ENCODE measurements around the gene NELL2.

DNA sequence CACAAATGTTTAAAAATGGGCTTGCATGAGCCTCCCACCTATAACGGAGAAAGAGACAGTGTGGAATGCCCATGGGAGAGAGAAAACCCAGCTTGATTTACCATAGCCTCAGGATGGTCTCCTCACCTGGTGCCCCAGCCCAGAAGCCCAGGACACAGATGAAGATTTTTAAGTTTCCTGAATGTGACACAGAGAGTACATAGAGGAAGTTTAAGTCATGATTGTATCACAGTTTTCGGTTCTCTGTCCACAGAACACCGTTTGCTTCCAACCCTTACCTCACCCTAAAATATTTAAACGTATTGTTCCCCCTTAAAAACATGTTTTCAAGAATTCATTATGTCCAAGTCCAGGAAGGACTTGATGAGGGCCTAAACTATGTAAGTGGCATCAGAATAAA lies 56.2 kb downstream of the NELL2 start:
- TF ChIP-seq EP300 (IDR thresholded peaks at IDR 0.05) (no peak), CHD4 (IDR thresholded peaks at IDR 0.05; ENCODE audit: borderline replicate concordance) (no peak), RARB (CRISPR knock-in tag; IDR thresholded peaks at IDR 0.05) (no peak)

Measured in A549 (cell line).